ENCODE results near the gene SLC22A16.

DNA sequence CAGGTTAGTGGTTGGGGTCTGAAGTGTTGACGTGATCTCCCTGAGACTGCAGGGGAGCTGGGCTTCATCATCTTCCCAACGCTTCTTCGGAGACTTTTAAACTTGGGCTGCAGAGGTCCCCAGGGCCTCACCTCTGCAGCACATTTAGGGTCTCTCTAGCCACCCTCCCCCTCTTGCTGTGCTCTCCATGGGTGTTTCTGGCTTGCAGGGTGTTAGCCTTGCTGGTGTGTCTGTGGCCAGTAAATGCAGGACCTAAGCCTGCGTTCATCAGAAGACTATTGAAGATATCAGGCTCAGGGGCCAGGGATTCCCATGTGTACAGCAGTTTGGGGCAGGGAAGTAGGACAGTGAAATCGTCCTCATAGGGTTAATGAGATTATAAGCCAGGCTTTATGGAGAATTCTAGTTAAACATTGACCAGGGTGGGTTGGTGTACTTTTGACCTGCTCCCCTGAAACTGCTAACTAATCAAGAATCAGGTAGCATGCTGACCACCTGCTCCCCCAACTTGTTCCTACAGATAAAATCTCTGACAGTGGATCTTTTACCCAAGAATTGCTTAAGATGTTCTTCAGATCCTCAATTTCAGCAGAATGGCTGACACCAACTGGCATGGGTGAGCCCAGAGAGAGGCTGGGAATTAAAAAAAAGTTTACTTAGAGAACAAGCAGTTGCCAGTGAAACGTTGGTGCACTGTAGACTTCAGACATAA, 57.2 kb downstream of the SLC22A16 start:
- TF ChIP-seq, protein P1, sequence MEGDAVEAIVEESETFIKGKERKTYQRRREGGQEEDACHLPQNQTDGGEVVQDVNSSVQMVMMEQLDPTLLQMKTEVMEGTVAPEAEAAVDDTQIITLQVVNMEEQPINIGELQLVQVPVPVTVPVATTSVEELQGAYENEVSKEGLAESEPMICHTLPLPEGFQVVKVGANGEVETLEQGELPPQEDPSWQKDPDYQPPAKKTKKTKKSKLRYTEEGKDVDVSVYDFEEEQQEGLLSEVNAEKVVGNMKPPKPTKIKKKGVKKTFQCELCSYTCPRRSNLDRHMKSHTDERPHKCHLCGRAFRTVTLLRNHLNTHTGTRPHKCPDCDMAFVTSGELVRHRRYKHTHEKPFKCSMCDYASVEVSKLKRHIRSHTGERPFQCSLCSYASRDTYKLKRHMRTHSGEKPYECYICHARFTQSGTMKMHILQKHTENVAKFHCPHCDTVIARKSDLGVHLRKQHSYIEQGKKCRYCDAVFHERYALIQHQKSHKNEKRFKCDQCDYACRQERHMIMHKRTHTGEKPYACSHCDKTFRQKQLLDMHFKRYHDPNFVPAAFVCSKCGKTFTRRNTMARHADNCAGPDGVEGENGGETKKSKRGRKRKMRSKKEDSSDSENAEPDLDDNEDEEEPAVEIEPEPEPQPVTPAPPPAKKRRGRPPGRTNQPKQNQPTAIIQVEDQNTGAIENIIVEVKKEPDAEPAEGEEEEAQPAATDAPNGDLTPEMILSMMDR (IDR thresholded peaks at IDR 0.05) = no peak
- TF ChIP-seq EZH2 (IDR thresholded peaks at IDR 0.05; ENCODE audit: borderline replicate concordance, insufficient read depth, low read depth, low read length, poor library complexity, severe bottlenecking) = no peak

All from B cell (primary cell).